GM18868 (cell line): ENCODE data around the gene MYL6B.
"Not testable (repeated sequence)": the region's sequence is repeated elsewhere in the genome, so short reads cannot be mapped to it uniquely, and the experiment has no call there.

ENCODE experiments used
- ATAC-seq: cut with Tn5 transposase; IDR thresholded peaks from one replicate; pipeline ENCODE4 v1.9.1; 2021; ENCODE audit warnings: mild to moderate bottlenecking, moderate library complexity; ENCODE audit not compliant: unreplicated experiment

MYL6B gene

DNA sequence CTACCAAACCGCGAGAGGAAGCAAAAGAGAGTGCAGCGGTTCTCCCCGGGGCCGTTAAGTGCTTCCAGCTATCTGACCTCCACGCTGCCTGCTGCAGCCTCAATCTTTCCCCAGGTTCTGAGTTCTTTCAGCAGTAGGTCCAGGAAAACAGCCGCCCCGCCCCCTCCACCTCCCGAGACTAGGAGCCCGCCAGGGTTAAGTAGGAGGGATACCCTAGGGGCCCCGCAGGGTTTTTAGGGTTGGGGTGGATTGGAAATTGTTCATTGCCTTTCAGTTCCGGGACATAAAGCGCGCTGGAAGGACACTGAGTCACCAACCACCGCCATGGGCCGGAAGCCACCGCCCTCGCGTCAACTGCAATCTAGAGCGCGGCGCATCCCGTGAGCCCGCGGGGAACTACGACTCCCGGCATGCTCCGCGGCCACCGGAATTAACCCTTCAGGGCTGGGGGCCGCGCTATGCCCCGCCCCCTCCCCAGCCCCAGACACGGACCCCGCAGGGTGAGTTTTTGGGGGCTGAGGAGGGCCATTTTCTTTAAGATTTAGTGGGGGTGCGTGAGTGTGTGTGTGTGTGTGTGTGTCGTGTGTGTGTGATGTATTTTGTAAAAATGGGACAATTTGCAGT, at the start of gene MYL6B:
MYL6B (plus strand) TSS at position 456 of the 624 bp plus-strand sequence. CDS start 1,332 bp downstream, outside the sequence.
- ATAC-seq = peak; percentile 86

DNA sequence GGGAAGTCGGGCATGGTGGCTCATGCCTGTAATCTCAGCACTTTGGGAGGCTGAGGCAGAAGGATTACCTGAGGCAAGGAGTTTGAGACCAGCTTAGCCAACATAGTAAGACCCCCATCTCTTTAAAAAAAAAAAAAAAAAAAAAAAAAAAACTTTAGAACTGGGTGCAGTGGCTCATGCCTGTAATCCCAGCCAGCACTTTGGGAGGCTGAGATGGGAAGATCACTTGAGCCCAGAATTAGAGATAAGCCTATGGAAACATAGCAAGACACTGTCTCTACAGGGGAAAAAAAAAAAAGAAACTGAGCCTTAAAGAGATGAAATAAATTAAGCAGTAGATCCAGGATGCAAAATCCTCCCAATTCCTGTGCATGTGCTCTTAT, 49.7 kb upstream of the MYL6B start:
- ATAC-seq = no peak

- ATAC-seq = no peak
Measured at GRCh38 chr12:56103066-56103711, 49.2 kb upstream of the MYL6B start.

- ATAC-seq = no peak
Measured at GRCh38 chr12:56103823-56104108, 48.6 kb upstream of the MYL6B start.

DNA sequence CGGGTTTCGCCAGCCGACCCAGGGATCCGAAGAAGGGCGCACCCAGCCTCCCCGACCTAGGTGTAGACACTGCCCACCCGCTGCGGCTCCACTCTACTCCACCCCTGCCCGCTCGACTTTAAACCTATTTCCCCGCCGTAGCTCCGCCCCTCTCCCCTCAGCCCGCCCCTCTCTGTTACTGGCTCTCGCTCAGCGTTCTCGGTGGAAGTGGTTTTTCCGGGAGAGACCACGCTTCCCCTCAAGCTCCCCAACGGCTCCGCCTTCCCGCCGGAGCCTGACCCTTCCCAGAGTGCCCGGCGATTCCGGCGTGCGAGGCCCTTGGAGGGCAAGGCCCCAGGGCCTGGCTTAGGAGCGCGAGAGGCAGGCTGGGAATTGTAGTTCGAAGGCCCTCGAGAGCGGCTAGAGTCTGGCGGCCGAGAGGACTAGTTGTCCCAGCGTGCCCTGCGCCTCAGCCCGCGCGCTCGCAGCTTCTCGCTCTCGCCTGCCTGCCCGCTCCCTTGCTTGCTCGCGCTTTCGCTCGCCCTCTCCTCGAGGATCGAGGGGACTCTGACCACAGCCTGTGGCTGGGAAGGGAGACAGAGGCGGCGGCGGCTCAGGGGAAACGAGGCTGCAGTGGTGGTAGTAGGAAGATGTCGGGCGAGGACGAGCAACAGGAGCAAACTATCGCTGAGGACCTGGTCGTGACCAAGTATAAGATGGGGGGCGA, 48.1 kb upstream of the MYL6B start, which contains the start of gene PA2G4:
PA2G4 (plus strand) TSS at position 451 of the 706 bp plus-strand sequence; CDS start at position 630, 179 bp downstream.
- peak; percentile 93 for ATAC-seq

- ATAC-seq = peak; percentile 3
Measured at GRCh38 chr12:56104815-56105608, 47.4 kb upstream of the MYL6B start.

GRCh38 chr12:56105609-56105902, 46.8 kb upstream of the MYL6B start:
- ATAC-seq = no peak

GRCh38 chr12:56107242-56107641, 45.1 kb upstream of the MYL6B start:
- ATAC-seq = no peak

GRCh38 chr12:56110571-56110970, 41.8 kb upstream of the MYL6B start:
- ATAC-seq = no peak

DNA sequence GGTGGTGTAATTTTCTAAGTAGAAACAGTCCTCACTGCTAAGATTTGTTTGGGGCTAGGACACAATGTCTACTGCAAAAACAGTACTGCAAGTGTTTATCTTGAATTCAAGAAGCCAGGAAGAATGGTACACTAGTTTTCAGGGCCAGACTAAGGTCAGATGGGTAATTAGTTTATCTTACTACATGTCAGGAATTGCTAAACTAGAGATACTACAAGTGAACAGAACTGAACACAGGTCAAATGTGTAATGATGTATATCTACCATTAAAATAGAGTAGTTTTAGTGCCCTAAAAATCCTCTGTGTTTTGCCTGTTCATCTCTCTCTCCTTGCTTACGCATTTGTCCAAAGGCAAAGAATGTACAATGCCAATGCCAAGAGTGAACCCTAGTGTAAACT, 38.3 kb upstream of the MYL6B start:
- ATAC-seq = no peak

- no peak for ATAC-seq
Measured at GRCh38 chr12:56115329-56115728, 37.1 kb upstream of the MYL6B start.

- peak; percentile 36 for ATAC-seq
Measured at GRCh38 chr12:56116267-56117081, 35.9 kb upstream of the MYL6B start, which contains the start of gene RPL41. Gene RPL41 (plus strand): TSS chr12:56116633.

GRCh38 chr12:56117082-56117706, 35.2 kb upstream of the MYL6B start:
- not testable (repeated sequence) for ATAC-seq

DNA sequence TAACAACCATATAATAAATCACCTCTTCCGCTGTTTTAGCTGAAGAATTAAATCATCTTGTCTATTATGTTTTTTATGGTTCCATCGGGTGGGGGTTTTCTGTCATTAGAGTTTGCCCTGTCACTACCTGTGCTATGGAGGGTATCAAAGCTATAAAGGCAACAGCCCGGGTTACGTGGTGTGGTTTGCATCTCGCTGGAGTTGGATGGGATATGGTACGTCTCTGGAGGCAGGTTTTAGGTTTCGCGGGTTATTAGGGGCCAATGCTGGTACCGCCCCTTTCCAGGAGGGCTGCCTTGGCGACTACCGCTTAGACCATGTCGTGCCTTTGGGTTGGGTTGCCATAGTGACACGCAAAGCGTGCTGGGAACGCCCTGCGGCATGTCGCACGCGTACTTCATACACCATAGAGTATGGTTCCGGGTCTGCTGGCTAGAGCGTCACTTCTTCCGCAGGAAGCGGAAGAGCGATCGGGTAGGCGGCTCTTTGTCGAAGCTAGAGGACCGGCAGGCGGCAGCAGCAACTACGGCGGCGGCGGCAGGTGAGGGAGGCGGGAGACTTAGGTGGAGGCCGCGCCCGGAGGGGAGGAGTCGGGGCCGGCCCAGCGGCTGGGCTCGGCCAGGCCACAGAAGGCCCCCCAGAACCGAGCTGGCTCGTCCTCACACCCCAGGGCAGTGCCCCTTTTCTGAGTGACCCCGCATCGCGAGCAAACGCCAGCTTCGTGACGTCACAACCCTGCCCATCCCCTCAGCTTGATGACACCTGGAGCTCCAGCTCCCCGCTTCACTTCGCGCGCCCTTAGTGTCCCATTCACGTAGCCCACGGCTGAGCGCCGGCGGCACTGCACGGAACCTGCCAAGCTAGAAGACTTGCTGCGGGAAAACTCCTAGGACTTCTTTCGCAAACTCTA, 34.4 kb upstream of the MYL6B start, which contains the start of gene ZC3H10:
ZC3H10 (plus strand) TSS at position 489 of the 910 bp plus-strand sequence. CDS start 2,297 bp downstream, outside the sequence.
- peak; percentile 86 for ATAC-seq

DNA sequence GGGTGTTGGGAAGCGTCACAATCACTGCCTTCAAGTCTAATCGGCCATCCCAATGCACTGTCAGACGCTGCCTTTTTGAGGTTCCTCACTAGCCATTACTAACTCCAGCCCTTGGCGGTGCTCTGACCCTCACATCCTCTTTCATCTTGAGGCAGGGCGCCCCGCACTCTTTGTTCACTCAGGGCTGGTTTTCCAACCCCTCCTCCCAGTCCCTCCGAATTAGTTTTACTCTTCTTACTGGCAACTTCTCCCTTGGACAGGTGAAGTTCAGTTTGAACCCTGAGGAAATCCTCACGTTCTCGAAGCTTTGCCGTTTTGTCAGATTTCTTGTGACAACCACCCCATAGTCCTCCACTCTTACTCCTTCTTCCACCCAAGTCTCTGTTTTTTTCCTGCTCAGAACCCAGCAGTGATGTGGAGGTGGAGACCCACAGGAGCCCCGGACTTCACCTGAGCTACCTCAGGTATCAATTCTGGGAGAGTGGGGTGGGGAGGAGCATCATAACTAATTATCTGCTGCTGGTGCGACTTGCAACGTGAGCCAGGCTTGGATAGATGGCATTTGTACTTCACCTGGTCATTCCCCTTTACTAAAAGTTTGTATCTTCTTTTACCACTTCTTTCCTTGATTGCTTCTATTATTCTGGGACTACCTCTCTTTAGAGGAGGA, 33.6 kb upstream of the MYL6B start:
- ATAC-seq = peak; percentile 1

DNA sequence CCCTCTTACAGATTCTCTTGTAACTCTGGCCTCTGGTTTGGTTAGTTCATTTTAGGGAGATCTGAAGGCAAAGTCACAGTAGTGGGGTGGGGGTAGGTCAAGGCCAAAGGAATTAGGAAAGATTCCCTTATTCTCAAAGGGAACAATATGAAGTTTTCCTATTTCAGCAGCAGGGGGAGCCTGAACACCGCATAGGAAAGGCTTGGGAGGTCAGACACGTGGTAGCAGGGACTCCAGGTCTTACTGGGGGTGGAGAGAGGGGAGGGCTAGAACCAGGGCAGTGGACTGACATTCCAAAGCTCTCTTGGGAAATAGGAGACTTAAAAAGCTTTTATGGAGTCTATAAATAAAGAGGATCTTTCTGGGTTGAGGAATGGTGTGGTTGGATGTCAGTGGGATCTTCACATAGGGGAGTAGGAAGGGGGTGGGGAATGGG, 33.0 kb upstream of the MYL6B start:
- ATAC-seq = no peak

DNA sequence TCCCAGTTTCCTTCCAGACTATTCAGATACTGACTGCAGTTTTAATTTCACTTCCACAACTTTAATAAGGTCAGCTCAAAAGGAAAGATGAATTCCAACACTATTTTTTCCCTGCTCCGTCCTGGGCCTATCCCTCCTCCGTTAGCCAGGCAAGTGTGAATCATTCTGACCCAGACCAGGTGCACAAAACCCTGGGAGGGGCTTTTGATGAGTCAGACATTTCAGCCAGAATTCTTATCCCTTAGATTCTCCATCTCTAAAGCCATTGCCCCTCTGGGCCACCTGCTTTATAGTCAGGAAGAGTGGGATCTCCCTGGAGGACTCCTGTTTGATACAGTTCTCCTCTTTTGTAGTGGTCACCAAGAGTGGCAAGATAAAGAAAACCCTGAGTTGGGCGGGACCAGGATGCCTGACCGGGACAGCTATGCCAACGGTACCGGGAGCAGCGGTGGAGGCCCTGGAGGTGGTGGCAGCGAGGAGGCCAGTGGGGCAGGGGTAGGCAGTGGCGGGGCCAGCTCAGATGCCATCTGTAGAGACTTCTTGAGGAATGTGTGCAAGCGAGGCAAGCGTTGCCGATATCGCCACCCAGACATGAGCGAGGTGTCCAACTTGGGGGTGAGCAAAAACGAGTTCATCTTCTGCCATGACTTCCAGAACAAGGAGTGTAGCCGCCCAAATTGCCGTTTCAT, 32.1 kb upstream of the MYL6B start:
- ATAC-seq = no peak
